Tibial nerve (tissue), 4 donors: ENCODE results near the gene JAGN1. TPM values are rescaled to one million over a fixed set of nuclear protein-coding genes. Genes with fewer than 3 reads are reported as not detected.

Source experiments
- DNase-seq, 2 donors: peaks; one replicate each; pipeline ENCODE4 v3.0.0-alpha.2; 2019; ENCODE audit warnings: low spot score in 2 of 2
- H3K27ac ChIP-seq, 4 donors: fragments of 200-600 bp; sonication (generic) in 3 of 4; one replicate each; pipeline ENCODE4 v1.5.1; 2017 to 2019; ENCODE audit warnings: mild to moderate bottlenecking in 1 of 4
- H3K27me3 ChIP-seq, 2 donors: fragments of 200-600 bp; sonication (generic) in 1 of 2; one replicate each; pipeline versions ENCODE4 v1.5.1 to v1.6.0; 2017 to 2019
- H3K36me3 ChIP-seq, 3 donors: fragments of 200-600 bp; sonication (generic); one replicate each; pipeline ENCODE4 v1.5.1; 2018 to 2019
- H3K4me1 ChIP-seq, 4 donors: fragments of 200-600 bp; sonication (generic) in 3 of 4; one replicate each; pipeline ENCODE4 v1.5.1; 2017 to 2019
- H3K4me3 ChIP-seq, 4 donors: fragments of 200-600 bp; sonication (generic) in 3 of 4; one replicate each; pipeline ENCODE4 v1.5.1; 2017 to 2019; ENCODE audit warnings: mild to moderate bottlenecking in 1 of 4, moderate library complexity in 1 of 4
- H3K9me3 ChIP-seq, 4 donors: fragments of 200-600 bp; sonication (generic) in 3 of 4; one replicate each; pipeline ENCODE4 v1.5.1; 2017 to 2019
- CTCF ChIP-seq, 5 experiments: fragments of 200-600 bp in 3 of 5; fragments of 450-650 bp in 2 of 5; sonication (generic) in 3 of 5; IDR thresholded peaks; one replicate each; pipeline ENCODE4 v1.5.1; 2016 to 2019; ENCODE audit warnings: antibody characterized with exemption in 5 of 5, mild to moderate bottlenecking in 3 of 5, moderate library complexity in 2 of 5
- EP300 ChIP-seq, 2 donors: sonication (generic); formaldehyde crosslinking; IDR thresholded peaks; one replicate each; pipeline ENCODE4 v1.6.1; 2017; ENCODE audit warnings: antibody characterized with exemption in 2 of 2, mild to moderate bottlenecking in 1 of 2
- POLR2A ChIP-seq, 2 donors: fragments of 450-650 bp; IDR thresholded peaks; one replicate each; pipeline ENCODE4 v1.6.1; 2017; ENCODE audit warnings: antibody characterized with exemption in 2 of 2, mild to moderate bottlenecking in 2 of 2, moderate library complexity in 2 of 2
- WGBS, 2 donors: methylation state at CpG; one replicate each; pipeline ENCODE4 v1.1.5; 2018; 5-methylcytosine and 5-hydroxymethylcytosine counted together
- small RNA-seq: library from RNA; depleted of rRNA; stranded (forward); fragments of <200 nt; gene quantifications from one replicate; pipeline ENCODE3, GENCODE V24; 2016
- total RNA-seq, 4 donors: library from RNA; depleted of rRNA; stranded (reverse); fragments of >200 nt; gene quantifications; one replicate each; pipeline ENCODE4 v1.1.0, GENCODE V29; 2016

The JAGN1 gene
- total RNA-seq, 4 donors from 2014 or later: 21.6 to 46.7 (median 34.7) TPM

GRCh38 chr3:9942164-9942563, 51.8 kb downstream of the JAGN1 start:
- no peaks in the 10 kb centered on the region for H3K27me3 ChIP-seq
- H3K4me3 ChIP-seq: no peak overlapping the region
- DNase-seq: no peak
- no peaks in the 10 kb centered on the region for H3K9me3 ChIP-seq
- H3K4me1 ChIP-seq: peaks cover 0 to 14% (median 0%) of the 10 kb centered on the region in 4 donors
- TF ChIP-seq POLR2A (IDR thresholded peaks at IDR 0.05) (no peak), CTCF (IDR thresholded peaks at IDR 0.05) (no peak), EP300 (IDR thresholded peaks at IDR 0.05) (no peak)
- 80 to 85% methylated on average over 4 of the region's 4 CpGs for WGBS, 2 donors
- no peak overlapping the region for H3K27ac ChIP-seq
- peaks cover 0 to 54% (median 0%) of the 10 kb centered on the region in 3 donors for H3K36me3 ChIP-seq

DNA sequence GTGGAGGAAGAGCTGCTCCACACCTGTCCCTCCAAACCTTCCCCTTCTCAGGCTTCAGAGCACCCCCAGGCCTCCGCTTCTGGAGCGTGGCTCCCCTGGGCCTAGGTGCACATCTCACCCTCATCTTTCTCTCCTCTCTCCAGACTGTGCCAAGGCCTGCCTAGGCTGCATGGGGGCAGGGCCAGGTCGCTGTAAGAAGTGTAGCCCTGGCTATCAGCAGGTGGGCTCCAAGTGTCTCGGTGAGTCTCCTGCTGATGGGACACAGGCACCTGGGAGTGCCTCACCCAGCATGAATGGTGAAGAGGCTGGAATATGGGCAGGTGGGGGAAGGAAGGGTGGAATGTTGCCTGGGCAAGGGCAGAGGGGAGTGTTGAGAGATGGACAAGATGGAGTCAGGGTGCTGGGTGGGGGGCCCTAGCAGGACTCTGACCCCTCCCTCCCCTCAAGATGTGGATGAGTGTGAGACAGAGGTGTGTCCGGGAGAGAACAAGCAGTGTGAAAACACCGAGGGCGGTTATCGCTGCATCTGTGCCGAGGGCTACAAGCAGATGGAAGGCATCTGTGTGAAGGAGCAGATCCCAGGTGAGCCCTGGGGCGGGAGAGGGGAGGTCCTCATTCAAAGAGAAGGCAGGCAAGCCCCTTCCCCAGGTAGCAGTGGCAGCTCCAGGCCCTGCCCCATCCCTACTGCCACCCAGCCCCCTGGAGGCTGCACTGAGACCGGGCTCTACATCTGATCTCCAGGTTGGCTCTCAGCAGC, 52.7 kb downstream of the JAGN1 start:
- H3K27me3 ChIP-seq: no peaks in the 10 kb centered on the region
- no peaks in the 10 kb centered on the region for H3K9me3 ChIP-seq
- H3K27ac ChIP-seq: no peak overlapping the region
- peaks cover 0 to 44% (median 0%) of the 10 kb centered on the region in 3 donors for H3K36me3 ChIP-seq
- no peak for TF ChIP-seq EP300 (IDR thresholded peaks at IDR 0.05)
- TF ChIP-seq CTCF (IDR thresholded peaks at IDR 0.05): no peak
- TF ChIP-seq POLR2A (IDR thresholded peaks at IDR 0.05): no peak
- DNase-seq: no peak
- no peak overlapping the region for H3K4me3 ChIP-seq
- WGBS, 2 donors: 76 to 87% methylated on average over 10 to 11 of the region's 11 CpGs
- peaks cover 0 to 24% (median 5%) of the 10 kb centered on the region in 4 donors for H3K4me1 ChIP-seq

Small RNA genes lying within 50 kb of the gene (small RNA-seq; reads per million reads assigned to genes)
- gene RNU6-882P: not detected

Other genes with a start within 250 kb of the JAGN1 start
- 10 to 100 TPM; 33.3 to 45.5 (median 38.6) TPM for gene MTMR14, start 241.1 kb upstream of the JAGN1 start, total RNA-seq
- not detected for gene CPNE9, start 186.8 kb upstream of the JAGN1 start, total RNA-seq
- gene BRPF1, start 158.9 kb upstream of the JAGN1 start, total RNA-seq: 10 to 100 TPM; 18.0 to 21.0 (median 20.6) TPM
- 10 to 100 TPM; 26.8 to 54.9 (median 40.6) TPM for gene OGG1, start 140.7 kb upstream of the JAGN1 start, total RNA-seq
- 10 to 100 TPM; 60.3 to 94.8 (median 72.2) TPM for gene CAMK1, start 120.7 kb upstream of the JAGN1 start, total RNA-seq
- 10 to 100 TPM; 56.1 to 69.0 (median 65.4) TPM for gene TADA3, start 98.1 kb upstream of the JAGN1 start, total RNA-seq
- 100 to 1,000 TPM in 2 of 4 donors, 10 to 100 TPM in 2; 96.3 to 169 (median 125) TPM for gene ARPC4, start 97.5 kb upstream of the JAGN1 start, total RNA-seq
- 100 to 1,000 TPM in 3 of 4 donors, 10 to 100 TPM in 1; 58.2 to 173 (median 120) TPM for gene TTLL3, start 80.3 kb upstream of the JAGN1 start, total RNA-seq
- 10 to 100 TPM; 37.1 to 69.7 (median 52.2) TPM for gene RPUSD3, start 46.6 kb upstream of the JAGN1 start, total RNA-seq
- gene CIDEC, start 10.4 kb upstream of the JAGN1 start, total RNA-seq: 100 to 1,000 TPM in 3 of 4 donors, 10 to 100 TPM in 1; 72.4 to 380 (median 174) TPM
- 10 to 100 TPM in 1 of 4 donors, 1 to 10 TPM in 2, under 1 TPM in 1; 0.59 to 10.1 (median 5.6) TPM for gene IL17RE, start 12.2 kb downstream of the JAGN1 start, total RNA-seq
- 10 to 100 TPM; 60.4 to 68.4 (median 65.1) TPM for gene IL17RC, start 26.5 kb downstream of the JAGN1 start, total RNA-seq
- gene CRELD1, start 43.2 kb downstream of the JAGN1 start, total RNA-seq: 10 to 100 TPM; 18.2 to 54.9 (median 27.5) TPM
- 1 to 10 TPM; 2.2 to 3.3 (median 2.7) TPM for gene PRRT3, start 61.8 kb downstream of the JAGN1 start, total RNA-seq
- gene EMC3, start 96.2 kb downstream of the JAGN1 start, total RNA-seq: 10 to 100 TPM; 16.1 to 30.6 (median 25.1) TPM
- gene FANCD2, start 135.8 kb downstream of the JAGN1 start, total RNA-seq: 10 to 100 TPM in 2 of 4 donors, 1 to 10 TPM in 2; 2.0 to 13.7 (median 7.6) TPM
- gene FANCD2OS, start 217.6 kb downstream of the JAGN1 start, total RNA-seq: not detected
- 10 to 100 TPM; 50.2 to 97.5 (median 77.5) TPM for gene BRK1, start 225.1 kb downstream of the JAGN1 start, total RNA-seq